Smooth muscle cell (in vitro differentiated cells): ENCODE data around the gene PSMF1. TPM values are rescaled to one million over a fixed set of nuclear protein-coding genes. Genes with fewer than 3 reads are reported as not detected.

ENCODE experiments used
- DNase-seq: peaks from one replicate; lab custom pipeline; 2025; ENCODE audit not compliant: unreplicated experiment; lab: John Stamatoyannopoulos, UW
- H2AFZ ChIP-seq: fragments of 200-600 bp; sonication (generic); 2 replicates; pipeline ENCODE4 v1.6.0; 2016; ENCODE audit warnings: antibody characterized with exemption, low read depth, mild to moderate bottlenecking
- H3F3A ChIP-seq: fragments of 200-600 bp; sonication (generic); 2 replicates; pipeline ENCODE4 v1.6.0; 2017; ENCODE audit warnings: antibody characterized with exemption, low read depth
- H3K27ac ChIP-seq: fragments of 200-600 bp; sonication (generic); 2 replicates; pipeline ENCODE4 v1.5.1; 2016; ENCODE audit warnings: low read depth, mild to moderate bottlenecking
- H3K27me3 ChIP-seq: fragments of 200-600 bp; sonication (generic); 2 replicates; pipeline ENCODE4 v1.6.1; 2016; ENCODE audit warnings: low read depth, mild to moderate bottlenecking
- H3K36me3 ChIP-seq: fragments of 200-600 bp; sonication (generic); 2 replicates; pipeline ENCODE4 v1.5.1; 2016; ENCODE audit warnings: low read depth
- H3K4me1 ChIP-seq: fragments of 200-600 bp; sonication (generic); 2 replicates; pipeline ENCODE4 v1.5.1; 2016; ENCODE audit warnings: low read depth
- H3K4me2 ChIP-seq: fragments of 200-600 bp; sonication (generic); 2 replicates; pipeline ENCODE4 v1.6.0; 2016; ENCODE audit warnings: mild to moderate bottlenecking
- H3K4me3 ChIP-seq: fragments of 200-600 bp; sonication (generic); 2 replicates; pipeline ENCODE4 v1.5.1; 2016; ENCODE audit warnings: mild to moderate bottlenecking
- H3K79me2 ChIP-seq: fragments of 200-600 bp; sonication (generic); 2 replicates; pipeline ENCODE4 v1.6.0; 2016; ENCODE audit warnings: low read depth, mild to moderate bottlenecking
- H3K9ac ChIP-seq: fragments of 200-600 bp; sonication (generic); 2 replicates; pipeline ENCODE4 v1.6.0; 2016; ENCODE audit warnings: low read depth
- H3K9me3 ChIP-seq: fragments of 200-600 bp; sonication (generic); replicated peaks from 2 replicates; pipeline ENCODE4 v1.5.1; 2016; ENCODE audit warnings: low read depth
- H4K20me1 ChIP-seq: fragments of 200-600 bp; sonication (generic); 2 replicates; pipeline ENCODE4 v1.6.0; 2016; ENCODE audit warnings: low read depth
- CTCF ChIP-seq: fragments of 200-600 bp; sonication (generic); IDR thresholded peaks from 2 replicates; pipeline ENCODE4 v1.5.1; 2017; ENCODE audit warnings: borderline replicate concordance, mild to moderate bottlenecking, antibody characterized with exemption; ENCODE audit not compliant: insufficient read depth, poor library complexity, severe bottlenecking
- WGBS: methylation state at CpG from one replicate; pipeline ENCODE4 v1.1.7; 2016; ENCODE audit warnings: low lambda C conversion rate; 5-methylcytosine and 5-hydroxymethylcytosine counted together
- polyA plus RNA-seq: library from polyadenylated mRNA; unstranded; fragments of >200 nt; fragmentation: Nextera tagmentation; extraction: Ambion mirVana; gene quantifications from 2 replicates; pipeline ENCODE4 v1.2.1, GENCODE V29; 2016
- total RNA-seq: library from RNA; depleted of rRNA; stranded (reverse); fragments of >200 nt; gene quantifications from 2 replicates; pipeline ENCODE4 v1.2.3, GENCODE V29; 2014

The PSMF1 gene
- total and polyA plus RNA-seq, 2 experiments from 2014 or later: 120 to 246 TPM

- Histone ChIP-seq H4K20me1 (peaks cover 58% of the 10 kb centered on the region), H3K79me2 (peaks cover 6% of the 10 kb centered on the region), H3K4me3 (no peak overlapping the region), H3K36me3 (peaks cover 14% of the 10 kb centered on the region), H3K27me3 (no peaks in the 10 kb centered on the region), H3K4me1 (no peaks in the 10 kb centered on the region), H3K27ac (no peak overlapping the region), H3F3A (no peaks in the 10 kb centered on the region), H3K9ac (no peak overlapping the region), H3K9me3 (no peaks in the 10 kb centered on the region), H3K4me2 (no peak overlapping the region), H2AFZ (no peak overlapping the region)
- 100% methylated on average over 1 of the region's 1 CpG for WGBS
- DNase-seq: no peak
- TF ChIP-seq CTCF: no peak
Measured at GRCh38 chr20:1150968-1151367, 32.6 kb downstream of the PSMF1 start.

DNA sequence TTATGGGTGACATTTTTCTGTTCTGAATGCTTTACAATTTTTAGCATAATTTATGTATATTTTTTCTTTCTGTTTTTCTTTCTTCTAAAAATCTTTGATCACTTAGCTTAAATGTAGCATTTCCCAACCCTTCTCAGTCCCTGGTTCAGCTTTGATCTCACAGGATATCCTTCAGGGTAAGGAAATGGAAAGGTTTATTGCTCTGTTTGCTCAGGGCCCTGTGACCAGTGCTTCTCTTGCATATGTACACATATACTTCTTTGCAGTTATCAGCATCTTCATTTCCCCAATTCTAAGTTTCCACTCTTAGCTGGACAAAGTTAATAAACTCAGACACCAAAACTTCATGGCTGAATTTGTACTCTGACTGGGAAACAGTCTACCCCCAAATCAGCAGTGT lies 35.8 kb downstream of the PSMF1 start:
- Histone ChIP-seq H3K4me2 (no peak overlapping the region), H3K27me3 (no peaks in the 10 kb centered on the region), H3K27ac (no peak overlapping the region), H2AFZ (no peak overlapping the region), H3K9me3 (no peaks in the 10 kb centered on the region), H3K4me1 (no peaks in the 10 kb centered on the region), H3K4me3 (no peak overlapping the region), H3K79me2 (peaks cover 6% of the 10 kb centered on the region), H3F3A (no peaks in the 10 kb centered on the region), H3K36me3 (peaks cover 12% of the 10 kb centered on the region), H4K20me1 (peaks cover 50% of the 10 kb centered on the region), H3K9ac (no peak overlapping the region)
- DNase-seq: no peak
- no peak for TF ChIP-seq CTCF

DNA sequence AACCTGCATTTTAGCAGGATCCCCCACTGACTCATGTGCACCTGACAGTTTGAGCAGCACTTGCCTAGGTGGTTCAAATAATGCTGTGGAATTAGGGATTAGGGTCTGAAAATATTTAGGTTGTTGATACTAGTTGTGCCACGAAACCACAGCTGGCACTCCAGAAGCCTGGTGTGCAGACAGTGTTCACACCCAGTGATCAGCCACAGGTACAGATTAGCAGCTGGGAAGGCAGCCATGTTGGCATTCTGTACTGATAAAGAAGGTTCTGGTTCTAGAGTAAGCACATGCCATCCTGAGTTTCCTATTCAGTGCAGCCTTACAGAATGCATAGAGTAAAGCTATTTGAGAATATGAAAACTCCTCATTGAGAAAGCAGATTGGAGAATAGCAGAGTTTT lies 36.3 kb downstream of the PSMF1 start:
- Histone ChIP-seq H2AFZ (no peak overlapping the region), H3K9me3 (no peaks in the 10 kb centered on the region), H3K36me3 (peaks cover 8% of the 10 kb centered on the region), H4K20me1 (peaks cover 50% of the 10 kb centered on the region), H3F3A (no peaks in the 10 kb centered on the region), H3K4me3 (no peak overlapping the region), H3K4me2 (no peak overlapping the region), H3K79me2 (peaks cover 2% of the 10 kb centered on the region), H3K27me3 (no peaks in the 10 kb centered on the region), H3K4me1 (no peaks in the 10 kb centered on the region), H3K27ac (no peak overlapping the region), H3K9ac (no peak overlapping the region)
- no peak for DNase-seq
- WGBS: 100% methylated on average over 1 of the region's 1 CpG
- no peak for TF ChIP-seq CTCF

- Histone ChIP-seq H3K9me3 (no peaks in the 10 kb centered on the region), H3K27ac (no peak overlapping the region), H3K27me3 (no peaks in the 10 kb centered on the region), H3K36me3 (peaks cover 7% of the 10 kb centered on the region), H3K79me2 (no peaks in the 10 kb centered on the region), H3K4me2 (no peak overlapping the region), H3K9ac (no peak overlapping the region), H3K4me3 (no peak overlapping the region), H3F3A (no peaks in the 10 kb centered on the region), H3K4me1 (no peaks in the 10 kb centered on the region), H2AFZ (no peak overlapping the region), H4K20me1 (peaks cover 44% of the 10 kb centered on the region)
- DNase-seq: no peak
- WGBS: 99% methylated on average over 3 of the region's 3 CpGs
- TF ChIP-seq CTCF: no peak
Measured at GRCh38 chr20:1155342-1155741, 36.9 kb downstream of the PSMF1 start.
